Measurements from ENCODE around the gene AOC1.

DNA sequence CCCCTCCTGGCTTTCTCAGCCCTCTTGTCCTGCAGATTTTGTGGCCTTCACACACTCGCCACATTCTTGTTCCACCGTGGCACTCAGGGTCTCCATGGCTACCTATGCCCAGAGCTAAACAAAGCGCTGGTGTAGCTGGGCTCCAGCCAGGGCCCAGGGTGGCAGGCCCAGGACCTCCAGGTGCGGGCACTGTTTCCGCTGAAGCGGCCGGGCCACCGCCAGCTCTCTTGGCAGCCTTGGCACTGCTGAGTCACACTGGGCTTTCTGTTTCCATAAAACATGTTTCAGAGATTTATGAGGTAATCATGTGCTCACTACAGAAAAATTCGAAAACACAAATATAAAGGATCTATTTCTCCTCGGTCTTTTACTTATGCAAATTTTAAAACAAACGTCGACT is 51.3 kb downstream of the AOC1 start:
- TF ChIP-seq TAF1 (IDR thresholded peaks at IDR 0.05; ENCODE audit: low read depth) (no peak), CTCF (IDR thresholded peaks at IDR 0.05; ENCODE audit: poor library complexity, severe bottlenecking) (no peak), MXI1 (conservative IDR thresholded peaks at IDR 0.05; ENCODE audit: poor library complexity, severe bottlenecking) (no peak)
